Measurements from ENCODE around the gene MITF.

DNA sequence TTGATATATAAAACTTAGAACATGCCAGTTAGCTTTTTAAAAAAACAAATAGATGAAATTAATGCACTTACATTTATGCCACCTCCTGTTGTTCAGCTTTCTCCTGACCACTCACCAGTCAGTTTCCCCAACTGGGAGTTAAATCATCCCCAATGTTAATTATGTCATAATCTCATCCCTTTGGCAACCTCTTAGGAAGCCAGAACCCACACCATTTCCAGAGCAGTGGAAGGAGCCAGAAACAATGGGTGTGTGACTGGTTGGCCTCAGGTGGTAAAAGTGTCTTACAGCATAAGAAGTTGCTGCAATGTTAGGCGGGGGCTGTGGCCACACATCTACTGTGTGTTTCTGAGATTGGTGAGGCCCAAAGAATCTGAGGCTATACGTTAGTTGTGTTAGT lies 46.5 kb upstream of the MITF start:
- TF ChIP-seq POLR2AphosphoS5 (IDR thresholded peaks at IDR 0.05; ENCODE audit: low read depth, low read length) (no peak), POLR2A (IDR thresholded peaks at IDR 0.05; ENCODE audit: low read depth, low read length) (no peak)
